ENCODE measurements around the gene HSD11B2. TPM values are rescaled to one million over a fixed set of nuclear protein-coding genes. Genes with fewer than 3 reads are reported as not detected.

The HSD11B2 gene
- total and polyA plus RNA-seq, 9 donors = 3.7 to 14.5 (median 7.7) TPM

GRCh38 chr16:67471758-67472384, 41.0 kb downstream of the HSD11B2 start:
- no peak for DNase-seq
- peaks cover 40% of the 10 kb centered on the region for H3K4me1 ChIP-seq (ENCODE audit: control insufficient read depth, insufficient read depth, low read length)
- H3K9me3 ChIP-seq (replicated peaks; ENCODE audit: control insufficient read depth, low read depth, low read length) = no peaks in the 10 kb centered on the region
- H3K36me3 ChIP-seq (ENCODE audit: control insufficient read depth, insufficient read depth, low read length) = no peaks in the 10 kb centered on the region
- H3K27me3 ChIP-seq (ENCODE audit: control insufficient read depth, insufficient read depth, low read length) = no peaks in the 10 kb centered on the region
- no peak overlapping the region for H3K27ac ChIP-seq (ENCODE audit: low read length)
- 81% methylated on average over 4 of the region's 6 CpGs for WGBS (ENCODE audit: insufficient coverage)
- H3K4me3 ChIP-seq (ENCODE audit: low read length) = no peak overlapping the region

- no peak overlapping the region for H3K27ac ChIP-seq (ENCODE audit: low read length)
- DNase-seq = no peak
- H3K36me3 ChIP-seq (ENCODE audit: control insufficient read depth, insufficient read depth, low read length) = no peaks in the 10 kb centered on the region
- H3K4me3 ChIP-seq (ENCODE audit: low read length) = no peak overlapping the region
- H3K27me3 ChIP-seq (ENCODE audit: control insufficient read depth, insufficient read depth, low read length) = no peaks in the 10 kb centered on the region
- WGBS (ENCODE audit: insufficient coverage) = 92% methylated on average over 8 of the region's 11 CpGs
- H3K4me1 ChIP-seq (ENCODE audit: control insufficient read depth, insufficient read depth, low read length) = peaks cover 26% of the 10 kb centered on the region
- H3K9me3 ChIP-seq (replicated peaks; ENCODE audit: control insufficient read depth, low read depth, low read length) = no peaks in the 10 kb centered on the region
Measured at GRCh38 chr16:67474551-67475455, 43.9 kb downstream of the HSD11B2 start.

DNA sequence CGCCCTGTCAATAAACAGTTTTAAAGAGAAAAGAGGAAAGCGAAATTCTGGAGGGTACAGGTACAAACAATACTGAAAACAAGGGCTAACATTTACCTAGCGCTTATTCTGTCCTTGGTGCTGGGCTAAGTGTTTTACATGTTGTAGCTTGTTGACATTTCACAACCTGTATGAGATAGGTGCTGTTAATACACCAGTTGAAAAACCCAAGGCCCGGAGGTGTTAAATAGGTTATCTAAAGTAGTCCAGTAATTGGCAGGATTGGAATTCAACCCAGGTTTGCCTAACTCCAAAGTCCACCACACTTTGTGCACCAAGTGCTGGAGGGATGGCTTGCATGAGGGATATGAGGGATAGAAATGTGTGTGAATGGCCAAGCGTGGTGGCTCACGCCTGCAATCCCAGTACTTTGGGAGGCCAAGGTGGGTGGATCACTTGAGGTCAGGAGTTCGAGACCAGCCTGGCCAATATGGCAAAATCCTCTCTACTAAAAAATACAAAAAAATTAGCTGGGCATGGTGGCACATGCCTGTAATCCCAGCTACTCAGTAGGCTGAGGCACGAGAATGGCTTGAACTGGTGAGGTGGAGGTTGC, 47.1 kb downstream of the HSD11B2 start:
- Histone ChIP-seq H3K27me3 (ENCODE audit: control insufficient read depth, insufficient read depth, low read length) (no peaks in the 10 kb centered on the region), H3K4me3 (ENCODE audit: low read length) (no peak overlapping the region), H3K9me3 (replicated peaks; ENCODE audit: control insufficient read depth, low read depth, low read length) (no peaks in the 10 kb centered on the region), H3K27ac (ENCODE audit: low read length) (no peak overlapping the region), H3K36me3 (ENCODE audit: control insufficient read depth, insufficient read depth, low read length) (no peaks in the 10 kb centered on the region), H3K4me1 (ENCODE audit: control insufficient read depth, insufficient read depth, low read length) (peaks cover 29% of the 10 kb centered on the region)
- no peak for DNase-seq
- 95% methylated on average over 3 of the region's 8 CpGs for WGBS (ENCODE audit: insufficient coverage)

DNA sequence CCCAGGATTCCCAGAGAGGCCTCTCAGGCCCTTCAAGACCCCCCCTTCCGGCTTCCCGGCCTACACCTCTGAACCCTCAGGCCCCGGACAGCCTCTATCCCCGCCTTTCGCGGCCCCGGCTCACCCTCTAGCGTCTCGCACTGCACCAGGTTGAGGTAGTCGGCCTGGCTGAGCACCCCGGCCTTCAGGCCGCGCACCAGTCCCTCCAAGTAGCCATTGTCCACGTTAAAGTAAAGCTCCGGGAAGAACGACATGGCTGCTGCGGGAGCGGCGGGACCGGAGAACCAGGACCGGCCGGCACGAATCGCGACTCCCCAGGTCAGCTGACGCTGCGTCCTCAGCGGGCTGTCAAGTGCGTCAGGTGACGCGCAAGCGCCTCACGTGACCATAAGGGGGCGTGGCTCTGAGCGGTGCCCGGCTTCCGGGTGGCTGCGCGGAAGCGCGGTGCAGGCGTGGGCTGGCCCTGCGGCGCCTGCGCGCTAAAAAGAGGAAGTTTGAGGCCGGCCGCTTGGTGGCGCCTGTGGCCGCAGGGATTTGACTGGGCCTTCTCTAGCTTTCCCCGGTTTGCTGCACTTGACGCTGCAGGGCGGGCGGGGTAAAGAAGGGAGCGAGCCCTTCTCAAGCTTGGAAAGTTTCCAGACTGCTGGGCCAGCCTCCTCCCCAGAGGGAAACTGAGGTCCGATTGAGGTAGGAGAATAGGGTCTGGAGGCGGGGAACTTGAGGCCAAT, 50.1 kb downstream of the HSD11B2 start, which contains the start of gene ATP6V0D1:
TSS of gene ATP6V0D1 (minus strand) at position 325 of the 728 bp plus-strand sequence. CDS start at position 254, 71 bp downstream.
- WGBS (ENCODE audit: insufficient coverage) = under 1% methylated on average over 56 of the region's 57 CpGs

GRCh38 chr16:67481561-67482232, 50.8 kb downstream of the HSD11B2 start:
- 8% methylated on average over 12 of the region's 17 CpGs for WGBS (ENCODE audit: insufficient coverage)
- H3K27me3 ChIP-seq (ENCODE audit: control insufficient read depth, insufficient read depth, low read length) = no peaks in the 10 kb centered on the region
- H3K36me3 ChIP-seq (ENCODE audit: control insufficient read depth, insufficient read depth, low read length) = peaks cover 11% of the 10 kb centered on the region
- DNase-seq = peak; percentile 54
- H3K4me1 ChIP-seq (ENCODE audit: control insufficient read depth, insufficient read depth, low read length) = peaks cover 29% of the 10 kb centered on the region
- peak overlapping the region; percentile 94 for H3K4me3 ChIP-seq (ENCODE audit: low read length)
- peak overlapping the region; percentile 92 for H3K27ac ChIP-seq (ENCODE audit: low read length)
- H3K9me3 ChIP-seq (replicated peaks; ENCODE audit: control insufficient read depth, low read depth, low read length) = no peaks in the 10 kb centered on the region

More for the DNA sequence above, 50.1 kb downstream of the HSD11B2 start, which contains the start of gene ATP6V0D1:
- H3K36me3 ChIP-seq (ENCODE audit: control insufficient read depth, insufficient read depth, low read length) = peaks cover 11% of the 10 kb centered on the region
- peak within 1 kb of the TSS; percentile 92 for H3K27ac ChIP-seq (ENCODE audit: low read length)
- H3K27me3 ChIP-seq (ENCODE audit: control insufficient read depth, insufficient read depth, low read length) = no peaks in the 10 kb centered on the region
- peak; percentile 99 for DNase-seq
- H3K4me3 ChIP-seq (ENCODE audit: low read length) = peak within 1 kb of the TSS; percentile 94
- peaks cover 29% of the 10 kb centered on the region for H3K4me1 ChIP-seq (ENCODE audit: control insufficient read depth, insufficient read depth, low read length)
- H3K9me3 ChIP-seq (replicated peaks; ENCODE audit: control insufficient read depth, low read depth, low read length) = no peaks in the 10 kb centered on the region

GRCh38 chr16:67482233-67482924, 51.5 kb downstream of the HSD11B2 start:
- peak overlapping the region; percentile 94 for H3K4me3 ChIP-seq (ENCODE audit: low read length)
- DNase-seq = no peak
- WGBS (ENCODE audit: insufficient coverage) = 77% methylated on average over 20 of the region's 25 CpGs
- H3K9me3 ChIP-seq (replicated peaks; ENCODE audit: control insufficient read depth, low read depth, low read length) = no peaks in the 10 kb centered on the region
- no peaks in the 10 kb centered on the region for H3K27me3 ChIP-seq (ENCODE audit: control insufficient read depth, insufficient read depth, low read length)
- peaks cover 29% of the 10 kb centered on the region for H3K4me1 ChIP-seq (ENCODE audit: control insufficient read depth, insufficient read depth, low read length)
- peaks cover 11% of the 10 kb centered on the region for H3K36me3 ChIP-seq (ENCODE audit: control insufficient read depth, insufficient read depth, low read length)
- peak overlapping the region; percentile 92 for H3K27ac ChIP-seq (ENCODE audit: low read length)

DNA sequence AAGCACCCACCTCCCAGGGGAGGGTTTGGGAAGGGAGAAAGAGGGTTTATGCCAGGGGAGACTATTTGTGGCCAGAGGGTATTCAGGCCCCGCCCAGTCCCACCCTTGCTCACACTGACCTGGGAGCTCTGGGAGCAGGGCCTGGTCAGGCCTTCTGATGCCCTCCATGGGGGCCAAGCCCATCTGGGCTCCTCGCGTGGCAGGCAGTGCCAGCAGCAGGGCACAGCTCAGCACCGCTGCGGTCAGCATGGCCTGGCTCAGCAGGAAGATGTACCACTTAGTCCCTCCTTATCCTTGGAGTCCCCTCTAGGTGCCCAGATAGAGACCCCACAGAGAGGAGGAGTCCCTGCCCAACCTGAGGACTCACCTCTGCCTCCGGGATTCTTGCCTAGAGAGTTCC, 52.2 kb downstream of the HSD11B2 start, which contains the start of gene AGRP:
TSS of gene AGRP (minus strand) at position 398 of the 400 bp plus-strand sequence. CDS start at position 249, 149 bp downstream.
- H3K36me3 ChIP-seq (ENCODE audit: control insufficient read depth, insufficient read depth, low read length) = peaks cover 11% of the 10 kb centered on the region
- H3K27ac ChIP-seq (ENCODE audit: low read length) = peak within 1 kb of the TSS; percentile 92
- no peak for DNase-seq
- WGBS (ENCODE audit: insufficient coverage) = 87% methylated on average over 5 of the region's 6 CpGs
- H3K4me3 ChIP-seq (ENCODE audit: low read length) = no peak within 1 kb of the TSS
- H3K27me3 ChIP-seq (ENCODE audit: control insufficient read depth, insufficient read depth, low read length) = no peaks in the 10 kb centered on the region
- H3K9me3 ChIP-seq (replicated peaks; ENCODE audit: control insufficient read depth, low read depth, low read length) = no peaks in the 10 kb centered on the region
- peaks cover 29% of the 10 kb centered on the region for H3K4me1 ChIP-seq (ENCODE audit: control insufficient read depth, insufficient read depth, low read length)

DNA sequence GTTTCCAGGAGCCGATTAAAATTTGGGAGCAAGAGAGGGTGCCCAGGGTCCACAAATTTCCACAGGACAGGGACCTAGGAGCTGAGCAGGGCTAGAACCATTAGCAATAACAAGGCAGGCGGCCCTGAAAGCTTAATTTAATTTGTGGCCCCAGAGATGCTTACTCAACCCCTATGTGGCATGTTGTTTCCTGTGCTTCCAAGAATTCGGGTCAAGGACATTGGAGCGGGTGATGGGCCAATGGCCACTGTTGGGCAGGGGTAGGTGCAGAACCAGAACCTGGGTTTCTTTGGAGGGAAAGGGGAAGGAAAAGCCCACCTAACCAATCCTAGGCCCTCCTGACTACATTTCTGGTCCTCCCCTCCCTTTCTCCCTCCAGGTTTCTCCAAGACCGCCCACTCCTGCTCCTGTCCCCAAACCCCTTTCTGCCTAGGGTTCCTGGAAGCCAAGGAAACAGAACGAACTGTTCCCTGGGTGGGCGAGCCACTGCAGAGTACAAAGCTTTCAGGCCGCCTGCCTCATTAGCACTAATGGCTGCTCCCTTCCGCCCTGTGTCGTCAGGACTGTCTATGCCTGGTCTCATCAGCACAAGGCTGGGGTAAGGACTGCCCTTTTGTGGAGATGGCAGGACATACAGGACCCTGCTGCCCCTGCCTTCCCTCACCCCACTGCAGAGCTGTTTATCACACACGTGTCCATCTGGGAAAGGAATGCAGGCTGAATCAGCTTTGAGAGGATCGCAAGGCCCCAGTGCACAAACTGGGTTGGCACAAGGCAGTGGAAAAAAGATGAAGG, 53.0 kb downstream of the HSD11B2 start:
- no peaks in the 10 kb centered on the region for H3K27me3 ChIP-seq (ENCODE audit: control insufficient read depth, insufficient read depth, low read length)
- H3K36me3 ChIP-seq (ENCODE audit: control insufficient read depth, insufficient read depth, low read length) = peaks cover 11% of the 10 kb centered on the region
- H3K4me1 ChIP-seq (ENCODE audit: control insufficient read depth, insufficient read depth, low read length) = peaks cover 26% of the 10 kb centered on the region
- 87% methylated on average over 10 of the region's 12 CpGs for WGBS (ENCODE audit: insufficient coverage)
- H3K4me3 ChIP-seq (ENCODE audit: low read length) = no peak overlapping the region
- H3K27ac ChIP-seq (ENCODE audit: low read length) = no peak overlapping the region
- DNase-seq = no peak
- no peaks in the 10 kb centered on the region for H3K9me3 ChIP-seq (replicated peaks; ENCODE audit: control insufficient read depth, low read depth, low read length)

Measured in muscle of leg (tissue), 11 donors.